K562 (cell line): ENCODE data around the gene RBM7. TPM values are rescaled to one million over a fixed set of nuclear protein-coding genes. Genes with fewer than 3 reads are reported as not detected.

Source experiments
- CAMTA2 ChIP-seq: fragments of 250-450 bp; sonication (Bioruptor Pico); conservative IDR thresholded peaks from 2 replicates; pipeline ENCODE4 v1.5.1; 2022
- CEBPG ChIP-seq, 3 experiments: fragments of 200-800 bp in 1 of 3; sonication (Bioruptor generic) in 1 of 3; sonication (generic) in 1 of 3; formaldehyde crosslinking in 1 of 3; IDR thresholded peaks in 2 of 3; conservative IDR thresholded peaks in 1 of 3; 2 replicates each; pipeline versions ENCODE4 v1.6.1 to v1.8.0; 2016 to 2022; ENCODE audit warnings: missing compliant biosample characterization in 2 of 3, missing genetic modification characterization in 2 of 3, mild to moderate bottlenecking in 1 of 3, missing genetic modification reagents in 1 of 3
- FOXK2 ChIP-seq, 2 experiments: fragments of 450-650 bp; IDR thresholded peaks in 1 of 2; conservative IDR thresholded peaks in 1 of 2; 2 replicates each; pipeline ENCODE4 v1.6.1; 2016; ENCODE audit warnings: low read depth in 2 of 2, mild to moderate bottlenecking in 1 of 2
- GABPA ChIP-seq: fragments of 200-800 bp; sonication (Bioruptor generic); conservative IDR thresholded peaks from 2 replicates; pipeline ENCODE4 v1.6.1; 2016; ENCODE audit warnings: low read depth, missing genetic modification characterization, missing compliant biosample characterization
- HMGN3 ChIP-seq: IDR thresholded peaks from 2 replicates; pipeline ENCODE4 v1.6.1; 2011; ENCODE audit warnings: borderline replicate concordance, low read depth, mild to moderate bottlenecking, mixed read lengths, low read length; ENCODE audit not compliant: insufficient read length; ENCODE audit errors: extremely low read depth
- MAFK ChIP-seq: IDR thresholded peaks from 2 replicates; pipeline ENCODE4 v1.6.1; 2011; ENCODE audit warnings: low read length, improper control_type of control experiment
- MAZ ChIP-seq, 2 experiments: fragments of 450-650 bp in 1 of 2; sonication (generic) in 1 of 2; formaldehyde crosslinking; IDR thresholded peaks in 1 of 2; conservative IDR thresholded peaks in 1 of 2; 2 replicates each; pipeline versions ENCODE4 v1.4.0 to v1.5.0; 2020; ENCODE audit warnings: mild to moderate bottlenecking in 1 of 2, missing genetic modification reagents in 1 of 2
- MED1 ChIP-seq: sonication (generic); formaldehyde crosslinking; IDR thresholded peaks from 2 replicates; pipeline ENCODE4 v1.8.1; 2023; ENCODE audit warnings: missing genetic modification reagents, borderline replicate concordance
- MTA1 ChIP-seq: fragments of 450-650 bp; IDR thresholded peaks from 2 replicates; pipeline ENCODE4 v1.6.1; 2017; ENCODE audit warnings: borderline replicate concordance
- PCBP2 ChIP-seq: fragments of 200-400 bp; formaldehyde crosslinking; IDR thresholded peaks from 2 replicates; pipeline ENCODE4 v1.6.1; 2018; ENCODE audit warnings: low read length, low read depth, mild to moderate bottlenecking, moderate library complexity; ENCODE audit not compliant: poor library complexity, severe bottlenecking
- ZNF589 ChIP-seq: fragments of 200-800 bp; sonication (Bioruptor generic); IDR thresholded peaks from 2 replicates; pipeline ENCODE4 v1.6.1; 2016; ENCODE audit warnings: low read depth, missing genetic modification characterization, missing compliant biosample characterization
- polyA plus RNA-seq, 8 experiments: library from polyadenylated mRNA; depleted of rRNA in 4 of 8; stranded (reverse) in 5 of 8; unstranded in 3 of 8; fragments of >200 nt; fragmentation: Nextera tagmentation in 2 of 8; fragmentation: Illumina TruSeq in 1 of 8; extraction: Ambion mirVana in 2 of 8; extraction: Trizol in 1 of 8; gene quantifications; 2 replicates each; pipeline versions ENCODE4 v1.2.1 to v1.2.3, GENCODE V29; 2011 to 2014; ENCODE audit warnings: inconsistent platforms in 1 of 8, missing spikeins in 1 of 8
- total RNA-seq, 7 experiments: library from RNA; depleted of rRNA in 6 of 7; stranded (reverse); fragments of >200 nt in 6 of 7; fragmentation: Illumina TruSeq in 2 of 7; extraction: Trizol in 2 of 7; gene quantifications; 2 replicates each; pipeline versions ENCODE4 v1.2.1 to v1.2.3, GENCODE V29; 2011 to 2021; ENCODE audit warnings: low replicate concordance in 1 of 7
- TF ChIP-seq, protein P1 (sequence below): fragments of 450-650 bp; formaldehyde crosslinking; IDR thresholded peaks from 2 replicates; pipeline ENCODE4 v1.4.0; 2022; ENCODE audit warnings: missing genetic modification characterization
- TF ChIP-seq, protein P2 (sequence below), 2 experiments: fragments of 450-650 bp in 1 of 2; sonication (generic) in 1 of 2; formaldehyde crosslinking in 1 of 2; IDR thresholded peaks; 2 replicates each; pipeline versions ENCODE4 v1.7.1 to v1.9.0; 2016 to 2022; ENCODE audit warnings: inconsistent platforms in 1 of 2, mild to moderate bottlenecking in 1 of 2, missing genetic modification reagents in 1 of 2
- TF ChIP-seq, protein P3 (sequence below): fragments of 250-450 bp; sonication (Bioruptor Pico); IDR thresholded peaks from 2 replicates; pipeline ENCODE4 v1.4.0; 2020

The RBM7 gene
- total and polyA plus RNA-seq, 9 of the 15 experiments (the other 6 are each of a cell fraction or from before 2014, with no cell fraction given): 26.0 to 76.8 (median 49.6) TPM

DNA sequence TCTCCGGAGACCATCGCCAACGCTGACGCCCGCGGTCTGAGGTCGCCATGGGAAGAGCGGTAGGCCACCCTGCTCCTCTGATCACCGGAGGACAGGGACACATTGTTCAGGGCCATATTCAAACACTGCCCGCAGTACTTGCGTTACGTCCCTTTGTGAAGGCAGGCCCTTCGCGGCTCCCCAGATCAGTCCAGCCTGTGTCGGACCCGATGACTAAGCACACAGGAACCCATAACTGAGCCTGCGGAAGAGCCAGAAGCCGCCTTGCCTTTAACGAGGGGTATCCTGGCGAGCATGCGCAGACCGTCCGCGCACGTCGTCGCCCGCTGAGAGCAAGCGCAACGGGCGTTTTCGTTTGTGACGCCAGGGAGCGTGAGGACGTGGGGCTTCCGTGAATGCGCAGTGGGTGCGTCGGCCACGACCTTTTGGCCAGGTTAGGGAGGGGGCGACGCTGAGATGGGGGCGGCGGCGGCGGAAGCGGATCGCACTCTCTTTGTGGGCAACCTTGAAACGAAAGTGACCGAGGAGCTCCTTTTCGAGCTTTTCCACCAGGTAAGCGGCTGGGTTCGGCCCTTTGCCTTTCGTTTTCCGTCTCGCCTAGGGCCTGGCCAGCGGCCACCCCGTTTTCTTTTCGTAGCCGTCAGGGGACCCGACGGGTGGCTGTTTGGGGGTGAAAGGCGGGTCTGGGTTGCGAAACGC, at the start of gene RBM7, which contains the start of gene C11orf71 (continued):
- TF ChIP-seq, protein P1, sequence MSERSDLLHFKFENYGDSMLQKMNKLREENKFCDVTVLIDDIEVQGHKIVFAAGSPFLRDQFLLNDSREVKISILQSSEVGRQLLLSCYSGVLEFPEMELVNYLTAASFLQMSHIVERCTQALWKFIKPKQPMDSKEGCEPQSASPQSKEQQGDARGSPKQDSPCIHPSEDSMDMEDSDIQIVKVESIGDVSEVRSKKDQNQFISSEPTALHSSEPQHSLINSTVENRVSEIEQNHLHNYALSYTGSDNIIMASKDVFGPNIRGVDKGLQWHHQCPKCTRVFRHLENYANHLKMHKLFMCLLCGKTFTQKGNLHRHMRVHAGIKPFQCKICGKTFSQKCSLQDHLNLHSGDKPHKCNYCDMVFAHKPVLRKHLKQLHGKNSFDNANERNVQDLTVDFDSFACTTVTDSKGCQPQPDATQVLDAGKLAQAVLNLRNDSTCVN (CRISPR knock-in tag): peak; percentile 21; the same call in 1 of the 2 replicates
- TF ChIP-seq, protein P2, sequence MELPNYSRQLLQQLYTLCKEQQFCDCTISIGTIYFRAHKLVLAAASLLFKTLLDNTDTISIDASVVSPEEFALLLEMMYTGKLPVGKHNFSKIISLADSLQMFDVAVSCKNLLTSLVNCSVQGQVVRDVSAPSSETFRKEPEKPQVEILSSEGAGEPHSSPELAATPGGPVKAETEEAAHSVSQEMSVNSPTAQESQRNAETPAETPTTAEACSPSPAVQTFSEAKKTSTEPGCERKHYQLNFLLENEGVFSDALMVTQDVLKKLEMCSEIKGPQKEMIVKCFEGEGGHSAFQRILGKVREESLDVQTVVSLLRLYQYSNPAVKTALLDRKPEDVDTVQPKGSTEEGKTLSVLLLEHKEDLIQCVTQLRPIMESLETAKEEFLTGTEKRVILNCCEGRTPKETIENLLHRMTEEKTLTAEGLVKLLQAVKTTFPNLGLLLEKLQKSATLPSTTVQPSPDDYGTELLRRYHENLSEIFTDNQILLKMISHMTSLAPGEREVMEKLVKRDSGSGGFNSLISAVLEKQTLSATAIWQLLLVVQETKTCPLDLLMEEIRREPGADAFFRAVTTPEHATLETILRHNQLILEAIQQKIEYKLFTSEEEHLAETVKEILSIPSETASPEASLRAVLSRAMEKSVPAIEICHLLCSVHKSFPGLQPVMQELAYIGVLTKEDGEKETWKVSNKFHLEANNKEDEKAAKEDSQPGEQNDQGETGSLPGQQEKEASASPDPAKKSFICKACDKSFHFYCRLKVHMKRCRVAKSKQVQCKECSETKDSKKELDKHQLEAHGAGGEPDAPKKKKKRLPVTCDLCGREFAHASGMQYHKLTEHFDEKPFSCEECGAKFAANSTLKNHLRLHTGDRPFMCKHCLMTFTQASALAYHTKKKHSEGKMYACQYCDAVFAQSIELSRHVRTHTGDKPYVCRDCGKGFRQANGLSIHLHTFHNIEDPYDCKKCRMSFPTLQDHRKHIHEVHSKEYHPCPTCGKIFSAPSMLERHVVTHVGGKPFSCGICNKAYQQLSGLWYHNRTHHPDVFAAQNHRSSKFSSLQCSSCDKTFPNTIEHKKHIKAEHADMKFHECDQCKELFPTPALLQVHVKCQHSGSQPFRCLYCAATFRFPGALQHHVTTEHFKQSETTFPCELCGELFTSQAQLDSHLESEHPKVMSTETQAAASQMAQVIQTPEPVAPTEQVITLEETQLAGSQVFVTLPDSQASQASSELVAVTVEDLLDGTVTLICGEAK (IDR thresholded peaks at IDR 0.05): peak; percentile 8; the same call in 1 of the 2 replicates
- TF ChIP-seq, protein P2 (CRISPR knock-in tag; IDR thresholded peaks at IDR 0.05): no peak
- TF ChIP-seq CAMTA2 (CRISPR knock-in tag) (no peak), MAZ (CRISPR knock-in tag; conservative IDR thresholded peaks at IDR 0.05 in 1 of 2, IDR thresholded peaks at IDR 0.05 in 1 of 2) (peak; percentile 74 to 82), FOXK2 (conservative IDR thresholded peaks at IDR 0.05 in 1 of 2, IDR thresholded peaks at IDR 0.05 in 1 of 2; ENCODE audit: low read depth in 2 of 2) (peak; percentile 79 to 86), PCBP2 (no peak), MAFK (peak; percentile 37; the same call in 1 of the 2 replicates), ZNF589 (0 out of 2 replicates have a peak, but pooled peaks have one; percentile 56), MTA1 (0 out of 2 replicates have a peak, but pooled peaks have one; percentile 36), GABPA (tag) (peak; percentile 72), HMGN3 (peak; percentile 88), MED1 (no peak), CEBPG (CRISPR knock-in tag; IDR thresholded peaks at IDR 0.05) (peak; percentile 90), CEBPG (tag; conservative IDR thresholded peaks at IDR 0.05 in 1 of 2, IDR thresholded peaks at IDR 0.05 in 1 of 2) (peak; percentile 90 to 96)
- TF ChIP-seq, protein P3, sequence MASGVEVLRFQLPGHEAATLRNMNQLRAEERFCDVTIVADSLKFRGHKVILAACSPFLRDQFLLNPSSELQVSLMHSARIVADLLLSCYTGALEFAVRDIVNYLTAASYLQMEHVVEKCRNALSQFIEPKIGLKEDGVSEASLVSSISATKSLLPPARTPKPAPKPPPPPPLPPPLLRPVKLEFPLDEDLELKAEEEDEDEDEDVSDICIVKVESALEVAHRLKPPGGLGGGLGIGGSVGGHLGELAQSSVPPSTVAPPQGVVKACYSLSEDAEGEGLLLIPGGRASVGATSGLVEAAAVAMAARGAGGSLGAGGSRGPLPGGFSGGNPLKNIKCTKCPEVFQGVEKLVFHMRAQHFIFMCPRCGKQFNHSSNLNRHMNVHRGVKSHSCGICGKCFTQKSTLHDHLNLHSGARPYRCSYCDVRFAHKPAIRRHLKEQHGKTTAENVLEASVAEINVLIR: peak; percentile 51
